Left colon (tissue), 2 donors: Measurements from ENCODE around the gene SLC7A1. TPM values are rescaled to one million over a fixed set of nuclear protein-coding genes. Genes with fewer than 3 reads are reported as not detected.
A peak's percentile ranks its signal among the peaks of the same experiment; 100 is the strongest.

Experiments used
- ATAC-seq: fragments of 200-7000 bp; cut with Tn5 transposase; one replicate; pipeline ENCODE4 v1.9.1; 2020; ENCODE audit warnings: mild to moderate bottlenecking, moderate library complexity
- DNase-seq, 2 donors: peaks; one replicate each; pipeline ENCODE4 v3.0.0-alpha.2; 2020
- intact Hi-C, 2 donors: fragments of 100-400 bp; cut with DNase I in 1 of 2; cut with micrococcal nuclease in 1 of 2; formaldehyde crosslinking; loops; one replicate each; pipeline versions ENCODE4 v1.11.2 to v1.14.0; 2022; cut with DNase I, micrococcal nuclease
- total RNA-seq, 2 donors: library from RNA; stranded (reverse); fragmentation: NEBNext Ultra II Directional; extraction: Animal tissue kit (Norgen Biotek cat#: 25700); gene quantifications; one replicate each; pipeline ENCODE4 v1.2.1, GENCODE V29; 2021
- donor health status: DM: no; HTN: no; CAD: no.
- donor health status: DM: yes; HTN: yes; CAD: no.

SLC7A1 gene
- total RNA-seq, 2 donors from 2014 or later: 39.9 to 56.9 TPM

DNA sequence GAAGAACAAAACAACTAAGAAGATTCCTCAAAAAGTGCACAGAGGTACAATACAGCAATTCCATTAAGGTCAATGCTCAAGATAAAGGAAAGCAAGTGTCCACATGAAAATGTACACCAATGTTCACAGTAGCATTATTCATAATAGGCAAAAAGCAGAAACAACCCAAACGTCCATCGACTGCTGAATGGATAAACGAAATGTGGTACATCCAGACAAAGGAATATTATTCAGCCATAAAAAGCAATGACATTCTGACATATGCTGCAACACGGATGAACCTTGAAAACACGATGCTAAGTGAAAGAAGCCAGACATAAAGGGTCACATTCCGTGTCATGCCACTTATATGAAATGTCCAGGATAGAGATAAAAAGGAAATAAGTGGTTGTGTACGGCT, 29.3 kb downstream of the SLC7A1 start:
- intact Hi-C loops: no loop called here

DNA sequence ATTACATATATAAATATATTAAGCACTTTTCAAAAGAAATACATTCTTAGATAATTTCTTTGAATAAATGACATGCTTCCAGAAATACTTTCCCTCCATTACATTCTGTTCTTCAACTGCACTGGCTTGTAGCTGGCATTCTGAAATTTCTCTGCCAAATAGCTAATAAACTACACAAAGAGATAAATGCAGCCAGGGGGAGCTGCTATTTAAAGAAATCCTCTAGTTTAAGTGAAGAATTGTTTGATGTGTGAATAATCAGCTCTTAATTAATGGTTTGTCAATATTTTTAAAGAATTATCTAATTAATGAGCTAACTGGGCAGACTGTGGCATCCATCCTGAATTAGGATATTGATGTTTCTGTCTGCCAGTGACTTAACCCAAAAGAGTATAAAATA, 30.7 kb downstream of the SLC7A1 start:
- intact Hi-C loops: no loop called here
- ATAC-seq: no peak
- no peak for DNase-seq

More for the DNA sequence above, 29.3 kb downstream of the SLC7A1 start:
- ATAC-seq (no peak), DNase-seq (no peak)

DNA sequence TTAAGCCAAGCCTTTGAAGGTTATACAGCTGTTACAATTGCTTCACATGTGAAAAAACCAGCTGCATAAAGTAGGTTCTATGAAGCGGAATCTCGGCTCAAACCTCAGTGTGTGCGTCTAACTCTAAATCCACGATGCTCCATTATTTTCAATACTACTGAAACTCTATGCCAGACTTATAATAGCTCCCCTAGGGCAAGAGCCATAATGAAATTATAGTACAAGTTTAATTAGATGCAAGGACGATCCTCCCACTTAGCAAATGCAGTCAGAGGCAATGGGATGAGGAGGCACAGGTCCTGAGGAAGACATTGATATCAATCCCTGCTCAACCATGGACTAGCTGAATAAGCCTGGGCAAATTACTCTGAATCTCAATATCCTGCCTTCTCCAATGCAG, 31.1 kb downstream of the SLC7A1 start:
- intact Hi-C loops: no loop called here
- ATAC-seq (no peak), DNase-seq (no peak)

DNA sequence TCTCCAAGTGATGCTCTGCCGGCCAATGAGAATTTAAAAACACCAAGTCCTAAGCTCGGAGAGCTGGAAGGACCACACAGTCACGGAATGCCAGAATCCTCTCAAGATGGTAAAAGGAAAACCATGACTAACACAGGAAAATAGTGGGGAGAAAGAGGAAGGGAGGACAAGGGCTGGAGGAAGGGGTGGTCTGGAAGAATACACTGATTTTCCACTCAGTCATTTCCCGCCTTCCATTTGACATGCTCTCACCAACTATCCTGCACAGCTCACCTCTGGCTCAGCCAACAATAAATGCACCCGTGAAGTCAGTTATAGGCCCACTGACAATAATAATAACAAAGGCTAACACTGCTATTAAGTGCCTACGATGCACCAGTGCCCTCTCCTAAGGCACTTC, 31.5 kb downstream of the SLC7A1 start:
- no peak for DNase-seq
- intact Hi-C loops: no loop called here
- ATAC-seq: no peak

DNA sequence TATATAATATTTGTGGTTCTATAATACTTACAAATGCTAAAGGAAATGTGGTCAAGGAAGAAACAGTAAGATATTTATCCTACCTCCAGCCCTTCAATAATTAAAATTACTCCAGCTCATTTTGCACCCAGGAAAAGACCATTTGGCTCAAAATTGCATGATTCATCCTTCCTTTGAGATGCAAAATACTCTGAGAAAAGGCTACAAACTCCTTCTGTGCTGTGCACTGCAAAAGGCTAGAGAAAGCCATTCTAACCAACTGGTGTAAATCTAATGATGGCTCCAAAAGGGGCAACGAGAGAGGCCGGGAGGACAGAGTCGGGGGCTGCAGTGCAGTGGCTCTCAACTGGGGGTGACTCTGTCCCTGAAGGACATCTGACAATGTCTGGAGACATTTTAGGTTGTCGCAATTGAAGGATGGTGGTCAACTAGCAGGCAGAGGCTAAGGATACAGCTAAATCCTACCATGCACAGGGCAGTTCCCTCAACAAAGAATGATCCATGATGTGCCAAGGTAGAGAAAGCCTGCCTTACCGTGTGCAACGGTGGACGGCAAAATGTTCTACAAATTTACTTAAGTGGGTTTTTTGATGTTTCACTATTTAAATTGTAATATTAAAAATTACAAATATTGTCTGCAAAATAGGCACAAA, 32.6 kb downstream of the SLC7A1 start:
- intact Hi-C loops: no loop called here
- no peak for ATAC-seq
- no peak for DNase-seq

DNA sequence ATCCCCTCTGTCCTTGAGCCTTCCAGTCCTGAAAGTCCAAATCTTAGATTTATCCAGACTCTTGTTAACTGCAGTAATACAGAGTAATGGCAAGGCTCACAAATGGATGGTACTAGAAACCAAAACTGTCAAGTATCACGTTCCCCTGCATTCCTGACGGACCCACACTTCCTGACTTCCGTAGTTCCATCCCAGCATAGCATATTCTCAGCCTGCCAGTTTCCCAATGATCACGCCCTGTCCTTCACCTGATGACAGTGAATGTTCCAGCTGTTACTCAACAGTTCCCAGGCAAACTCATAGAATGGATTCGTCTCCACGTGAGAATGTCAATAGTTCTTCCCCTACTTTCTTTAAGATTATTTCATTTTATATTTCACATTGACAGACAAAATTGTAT, 33.6 kb downstream of the SLC7A1 start:
- ATAC-seq: no peak
- intact Hi-C loops: no loop called here
- DNase-seq: no peak

DNA sequence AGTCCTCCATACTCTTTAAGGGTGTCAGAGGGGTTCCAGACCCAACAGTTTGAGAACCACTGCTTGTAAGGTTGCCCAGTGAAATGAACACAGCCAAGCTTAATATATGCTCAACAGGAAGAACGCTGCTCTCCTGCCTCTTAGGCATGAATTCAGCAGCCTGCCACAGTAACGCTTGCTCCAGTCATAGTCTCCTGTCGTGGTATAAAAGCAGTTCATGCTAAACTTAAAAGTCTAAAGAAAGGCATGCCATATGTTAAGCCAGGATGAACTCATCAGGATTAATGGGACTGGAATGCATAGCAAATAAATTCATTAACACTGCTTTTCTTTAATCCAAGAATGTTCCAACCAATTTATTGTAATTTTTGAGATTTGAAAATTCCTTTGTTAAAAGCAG, 38.7 kb downstream of the SLC7A1 start:
- DNase-seq (no peak), ATAC-seq (no peak)
- intact Hi-C loops: no loop called here

DNA sequence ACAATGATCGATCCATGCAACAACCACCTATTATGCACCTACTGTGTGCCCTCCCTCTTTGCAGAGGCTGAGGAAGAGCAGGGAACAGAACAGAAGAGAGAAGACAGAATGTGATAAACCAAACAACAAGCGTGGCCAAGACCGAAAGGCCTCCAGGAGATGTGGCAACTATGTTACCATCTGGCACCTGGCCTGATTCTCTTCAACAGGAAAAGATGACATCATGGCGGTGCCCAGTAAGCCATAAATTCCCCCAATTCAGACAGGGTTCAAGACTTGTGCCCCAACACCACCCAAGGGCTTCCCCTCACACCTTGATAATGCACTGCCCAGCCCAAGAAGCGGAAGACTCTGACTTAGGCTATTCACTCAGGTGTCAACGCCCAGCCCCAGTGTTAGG, 44.3 kb downstream of the SLC7A1 start:
- no peak for DNase-seq
- intact Hi-C loops: no loop called here
- ATAC-seq: no peak

DNA sequence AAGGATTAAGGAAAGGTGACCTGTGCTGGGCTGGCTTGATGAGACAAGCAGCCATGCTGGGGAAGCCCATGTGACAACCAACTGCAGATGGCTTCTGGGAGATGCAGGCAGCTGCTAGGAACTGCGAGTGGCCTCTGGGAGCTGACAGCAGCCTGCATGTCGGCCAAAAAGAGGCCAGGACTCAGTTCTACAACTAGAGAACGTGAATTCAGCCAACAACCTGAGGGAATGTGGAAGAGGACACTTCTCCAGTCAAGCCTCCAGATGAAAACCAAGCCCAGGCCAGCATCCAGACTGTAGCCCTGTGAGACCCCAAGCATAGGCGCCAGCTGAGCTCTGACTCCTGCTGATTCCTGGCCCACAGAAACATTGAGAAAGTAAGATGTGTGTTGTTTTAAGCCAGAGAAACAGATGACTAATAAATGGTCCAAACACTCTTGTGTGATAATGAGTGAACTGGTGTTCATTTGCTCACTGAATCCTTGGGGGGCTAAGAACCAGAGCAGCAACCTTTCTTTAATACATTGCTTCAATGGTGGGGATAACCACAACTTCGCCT, 45.0 kb downstream of the SLC7A1 start:
- intact Hi-C loops: no loop called here
- ATAC-seq (no peak), DNase-seq (no peak)

DNA sequence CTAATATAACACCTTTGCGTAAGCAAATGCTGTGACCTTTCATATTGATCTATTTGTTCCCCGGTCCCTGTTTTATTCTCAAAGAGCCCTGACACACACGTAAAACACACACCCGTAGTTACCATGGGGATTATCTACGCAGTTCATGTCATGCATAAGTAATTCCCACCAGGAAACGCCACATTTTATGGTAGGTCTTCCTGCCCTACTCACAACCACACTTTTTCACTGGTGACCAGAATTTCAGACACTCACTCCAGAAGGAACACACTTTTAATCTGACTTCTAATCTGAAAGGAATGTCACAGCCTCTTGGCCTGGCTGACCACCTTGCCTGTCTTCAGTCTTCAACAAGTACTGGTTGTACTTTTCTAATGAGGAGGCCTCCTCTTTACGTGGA, 46.8 kb downstream of the SLC7A1 start:
- DNase-seq (no peak), ATAC-seq (peak; percentile 99)
- intact Hi-C loops: no loop called here

DNA sequence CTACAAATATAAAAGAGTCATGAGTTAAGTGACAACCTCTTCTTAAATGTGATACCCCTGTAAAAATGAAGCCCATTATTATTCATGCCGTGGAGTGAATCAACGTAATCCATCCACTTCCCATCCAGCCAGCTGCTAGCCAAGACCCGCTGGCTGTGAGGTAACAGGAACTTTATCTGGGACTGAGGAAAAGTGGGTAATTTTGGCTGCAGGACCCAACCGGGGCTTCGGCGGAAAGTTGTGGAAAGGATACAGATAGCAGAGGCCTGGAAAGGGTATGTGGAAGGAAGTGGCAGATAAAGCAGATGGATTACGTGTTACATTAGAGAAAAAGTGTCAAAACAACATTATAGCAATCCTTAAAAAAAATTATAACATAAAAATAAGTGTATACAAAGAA, 48.3 kb downstream of the SLC7A1 start:
- DNase-seq (no peak), ATAC-seq (no peak)
- intact Hi-C loops: no loop called here

DNA sequence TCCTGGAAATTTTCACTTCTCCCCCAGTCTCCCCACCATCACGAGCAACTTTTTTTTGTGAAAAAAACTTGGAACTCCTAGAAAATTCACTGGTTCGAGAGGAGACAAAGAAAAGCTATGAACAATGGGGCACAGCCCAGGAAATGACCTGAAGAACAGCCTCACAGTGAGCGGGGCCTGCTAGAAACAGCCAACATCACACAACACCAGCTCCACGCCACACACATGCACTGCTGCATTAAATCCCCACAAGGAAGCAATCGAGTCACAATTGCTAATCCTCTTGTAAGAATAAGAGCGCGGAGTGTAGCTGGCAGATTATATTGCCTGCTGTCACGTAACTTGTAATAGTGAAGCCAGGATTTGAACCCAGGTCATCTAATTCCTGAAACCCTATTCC, 48.8 kb downstream of the SLC7A1 start:
- intact Hi-C loops: no loop called here
- ATAC-seq (no peak), DNase-seq (no peak)

DNA sequence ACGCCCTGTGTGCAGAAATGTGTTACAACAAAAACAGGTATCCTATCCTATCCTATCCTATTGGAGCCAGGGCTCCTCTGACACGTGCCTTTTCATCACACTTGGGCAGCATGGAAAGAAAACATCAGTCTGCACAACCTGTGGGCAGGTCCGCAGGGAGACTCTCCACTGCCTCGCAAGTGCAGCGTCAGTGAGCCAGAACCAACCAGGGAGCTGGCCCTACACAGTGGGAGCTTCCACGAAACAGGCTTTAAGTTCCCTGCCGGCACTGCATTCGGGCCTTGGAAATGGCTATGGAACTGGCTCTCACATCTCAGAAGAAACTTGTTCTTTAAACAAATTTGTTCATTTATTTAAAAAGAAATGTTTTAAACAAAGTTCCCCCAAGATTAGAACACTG, 49.5 kb downstream of the SLC7A1 start:
- no peak for DNase-seq
- ATAC-seq: no peak
- intact Hi-C loops: no loop called here

DNA sequence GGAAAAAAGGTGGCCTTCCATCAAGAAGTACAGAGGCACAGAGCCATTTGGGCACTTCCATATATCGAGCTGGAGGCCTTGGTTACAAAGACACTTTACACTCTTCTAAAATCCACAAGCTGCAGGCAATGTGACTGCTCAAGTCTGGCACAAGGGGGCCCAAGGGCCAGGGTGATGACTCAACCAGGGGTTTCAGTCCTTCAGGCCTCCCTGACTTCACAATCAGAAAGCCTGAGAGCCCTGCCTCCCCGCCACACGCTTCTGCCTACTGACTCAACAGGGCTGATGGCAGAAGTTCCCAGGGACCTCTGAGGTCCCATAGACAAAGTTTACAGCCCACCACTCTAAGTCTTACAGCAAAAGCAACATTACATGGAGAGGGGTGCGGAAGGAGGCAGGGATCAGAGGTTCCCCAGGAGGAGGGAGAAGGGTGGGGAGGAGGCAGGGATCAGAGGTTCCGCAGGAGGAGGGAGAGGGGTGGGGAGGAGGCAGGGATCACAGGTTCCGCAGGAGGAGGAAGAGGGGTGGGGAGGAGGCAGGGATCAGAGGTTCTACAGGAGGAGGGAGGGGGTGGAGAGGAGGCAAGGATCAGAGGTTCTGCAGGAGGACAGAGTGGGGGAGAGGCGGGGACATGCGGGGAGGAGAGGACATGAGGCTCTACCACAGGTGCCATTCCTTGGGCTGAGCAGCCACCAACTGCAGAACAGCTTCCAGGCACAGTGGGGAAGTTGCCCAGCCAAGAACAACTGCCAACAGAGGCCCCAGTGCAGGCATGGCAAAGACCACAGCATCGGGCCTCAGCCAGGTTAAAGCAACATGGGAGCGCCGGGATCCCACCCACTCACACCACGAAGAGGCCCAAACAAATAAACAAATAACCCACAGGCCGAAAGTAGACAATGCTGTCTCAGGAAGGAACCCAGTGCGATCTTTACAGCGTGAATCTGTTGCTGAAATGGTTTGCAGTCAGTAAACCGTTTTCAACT, 52.0 kb downstream of the SLC7A1 start:
- peak; percentile 64 for ATAC-seq
- intact Hi-C loops: no loop called here

DNA sequence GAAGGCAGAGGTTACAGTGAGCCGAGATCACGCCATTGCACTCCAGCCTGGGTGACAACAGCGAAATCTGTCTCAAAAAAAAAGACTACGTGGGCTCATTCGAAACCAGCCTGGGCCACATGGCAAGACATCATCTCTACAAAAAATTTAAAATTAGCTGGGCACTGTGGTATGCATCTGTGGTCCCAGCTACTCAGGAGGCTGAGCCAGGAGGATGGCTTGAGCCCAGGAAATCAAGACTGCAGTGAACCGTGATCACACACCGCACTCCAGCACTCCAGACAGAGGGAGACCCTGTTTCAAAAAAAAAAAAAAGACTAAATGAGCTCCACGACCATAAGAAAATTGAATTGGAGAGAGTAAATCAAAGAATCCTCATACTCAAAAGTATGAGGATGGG, 53.1 kb downstream of the SLC7A1 start:
- ATAC-seq (no peak), DNase-seq (no peak)
- intact Hi-C loops: no loop called here

More for the DNA sequence above, 52.0 kb downstream of the SLC7A1 start:
- DNase-seq: no peak

DNA sequence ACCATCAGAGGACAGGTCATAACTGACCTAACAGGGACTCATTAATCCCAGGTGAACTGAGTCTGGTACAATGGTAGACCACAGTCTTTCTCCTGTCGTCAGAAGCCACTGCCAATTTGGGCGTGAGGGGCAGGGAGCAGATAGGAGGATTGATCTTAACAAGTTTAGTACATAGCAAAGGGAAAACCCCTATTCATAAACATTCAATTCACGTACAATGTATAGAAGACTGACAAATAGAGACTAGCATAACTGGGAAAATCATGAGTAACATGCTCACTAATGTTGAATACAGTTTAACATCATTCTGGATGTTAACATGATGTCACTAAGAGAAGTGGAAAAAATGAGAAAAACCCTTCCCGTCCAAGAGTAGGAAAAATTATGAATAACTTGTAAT, 54.1 kb downstream of the SLC7A1 start:
- intact Hi-C loops: no loop called here
- DNase-seq: no peak
- no peak for ATAC-seq

DNA sequence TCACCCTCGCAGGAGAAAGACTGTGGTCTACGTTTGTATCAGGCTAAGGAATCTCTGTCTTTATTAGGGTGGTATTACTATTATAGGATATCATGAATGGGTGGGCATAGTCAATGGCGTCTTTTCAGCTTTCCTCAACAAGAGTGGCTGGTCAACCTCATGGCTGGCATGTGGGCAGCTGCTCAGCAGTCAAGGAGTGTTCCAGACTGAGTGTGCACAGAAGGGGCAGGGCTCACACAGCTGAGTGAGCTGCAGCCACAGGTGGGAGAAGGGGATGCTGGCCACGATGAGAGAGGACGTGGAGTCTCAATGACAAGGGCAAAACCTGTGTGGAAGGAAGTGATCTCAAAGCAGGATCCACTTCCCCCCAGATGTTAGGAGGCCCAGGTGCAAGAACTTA, 54.7 kb downstream of the SLC7A1 start:
- no peak for DNase-seq
- no peak for ATAC-seq
- intact Hi-C loops: no loop called here

DNA sequence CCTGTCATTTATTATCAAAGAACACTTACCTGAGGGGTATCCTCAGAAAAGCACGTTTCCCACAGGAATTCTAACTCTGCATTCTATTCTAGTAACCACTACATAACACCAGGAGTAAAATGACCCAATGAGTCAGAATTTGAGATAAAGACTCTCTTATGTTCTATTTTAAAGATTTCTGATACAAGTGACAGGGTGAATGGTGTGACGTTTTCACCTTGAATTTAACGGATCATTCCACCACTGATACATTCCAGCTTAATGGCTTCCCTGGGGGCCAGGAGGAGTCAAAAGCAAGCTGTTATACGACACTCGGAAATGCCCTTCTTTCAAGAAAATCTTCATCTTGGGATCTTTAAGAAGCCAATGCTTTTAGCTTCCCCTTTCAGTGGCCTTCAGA, 55.2 kb downstream of the SLC7A1 start:
- ATAC-seq (no peak), DNase-seq (no peak)
- intact Hi-C loops: no loop called here

DNA sequence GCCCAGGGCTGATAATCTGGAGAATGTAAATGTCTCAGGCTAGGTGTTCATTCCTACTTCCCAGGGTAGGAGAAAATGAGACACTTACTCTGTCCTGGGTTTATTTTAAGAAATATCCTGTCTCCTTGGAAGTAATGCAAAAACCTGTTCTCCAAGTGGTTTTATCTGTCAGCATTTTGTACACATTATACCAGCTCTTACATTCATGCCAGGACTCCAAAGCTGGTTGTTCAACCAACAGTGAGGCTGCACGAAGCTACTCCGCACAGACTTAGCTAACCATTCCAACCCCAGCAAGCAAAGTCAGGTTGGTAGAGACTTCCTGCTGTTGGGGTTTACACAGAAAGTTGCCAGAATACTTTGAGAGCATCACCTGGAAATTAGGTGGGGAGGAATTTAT, 55.6 kb downstream of the SLC7A1 start:
- intact Hi-C loops: no loop called here
- DNase-seq: no peak
- ATAC-seq: no peak

DNA sequence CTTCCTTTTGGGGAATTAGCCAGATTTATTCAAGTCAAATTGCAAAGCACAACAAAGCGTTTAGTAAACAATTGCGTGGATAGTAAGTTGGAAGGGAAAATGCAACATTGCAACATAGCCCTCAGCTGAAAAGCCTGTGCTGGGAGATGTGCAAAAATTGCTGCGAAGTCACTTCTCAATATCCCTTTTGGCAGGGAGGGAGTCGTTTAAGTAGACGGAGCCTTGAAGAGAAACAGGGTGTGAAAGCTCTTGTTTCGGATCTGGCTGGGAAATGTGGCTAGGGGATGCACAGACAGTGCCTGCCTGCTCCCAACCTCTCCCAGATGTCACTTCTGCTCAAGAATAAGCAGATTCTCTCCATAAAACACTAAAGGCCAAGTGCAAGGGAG, 56.8 kb downstream of the SLC7A1 start:
- no peak for ATAC-seq
- no peak for DNase-seq
- intact Hi-C loops: no loop called here
